GM19324 (cell line): ENCODE data around the gene TMEM215.
"Not testable (repeated sequence)": the region's sequence is repeated elsewhere in the genome, so short reads cannot be mapped to it uniquely, and the experiment has no call there.

ENCODE experiments used
- ATAC-seq: cut with Tn5 transposase; IDR thresholded peaks from one replicate; pipeline ENCODE4 v1.9.1; 2021; ENCODE audit warnings: mild to moderate bottlenecking, moderate library complexity; ENCODE audit not compliant: unreplicated experiment, low FRiP score

TMEM215 gene, protein sequence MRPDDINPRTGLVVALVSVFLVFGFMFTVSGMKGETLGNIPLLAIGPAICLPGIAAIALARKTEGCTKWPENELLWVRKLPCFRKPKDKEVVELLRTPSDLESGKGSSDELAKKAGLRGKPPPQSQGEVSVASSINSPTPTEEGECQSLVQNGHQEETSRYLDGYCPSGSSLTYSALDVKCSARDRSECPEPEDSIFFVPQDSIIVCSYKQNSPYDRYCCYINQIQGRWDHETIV

GRCh38 chr9:32783168-32783891 is at the start of gene TMEM215:
Gene TMEM215 (plus strand): TSS chr9:32783540. CDS start chr9:32784184, 644 bp downstream.
- no peak for ATAC-seq

DNA sequence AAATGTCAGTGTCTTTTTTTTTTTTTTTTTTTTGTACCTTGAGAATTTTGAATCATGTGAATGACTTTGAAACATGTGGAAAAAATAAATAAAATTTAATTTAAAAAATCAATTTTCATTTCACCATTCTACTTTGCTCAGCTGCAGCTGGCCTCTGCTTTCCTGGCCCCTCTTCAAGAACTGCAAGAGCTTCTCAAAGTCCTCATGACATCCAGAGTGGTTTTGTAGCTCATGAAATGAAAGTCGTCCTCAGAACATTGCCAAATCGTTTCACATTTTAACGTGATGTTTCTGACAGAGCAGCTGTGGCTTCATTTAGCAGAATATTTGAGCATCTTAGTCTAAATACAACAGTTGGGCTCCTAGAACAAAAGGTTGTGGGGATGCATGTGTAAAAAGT is 47.9 kb upstream of the TMEM215 start:
- ATAC-seq, result no peak

- ATAC-seq, result no peak
These were observed 46.0 kb upstream of the TMEM215 start for GRCh38 chr9:32737378-32737777.

GRCh38 chr9:32738501-32739172 is 44.7 kb upstream of the TMEM215 start:
- no peak for ATAC-seq

DNA sequence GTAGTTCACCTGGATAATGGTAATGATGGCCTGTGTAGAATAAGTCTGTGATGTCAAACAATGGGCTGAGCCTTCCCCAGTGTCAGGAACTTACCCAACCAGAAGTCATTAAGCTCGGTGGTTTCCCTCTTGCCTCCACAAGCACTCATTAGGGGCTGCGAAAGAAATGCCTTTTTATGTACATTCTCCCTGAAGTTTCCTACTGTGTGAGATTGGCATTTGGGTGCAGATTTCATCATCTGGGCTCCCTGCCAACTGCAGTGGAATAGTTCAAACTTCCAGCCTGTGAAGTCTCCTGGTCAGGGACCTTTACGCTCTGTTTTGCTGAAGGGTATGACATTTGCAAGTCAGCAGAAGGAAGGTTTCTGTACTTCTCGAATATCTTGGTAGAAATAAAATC is 41.6 kb upstream of the TMEM215 start:
- ATAC-seq, result no peak

DNA sequence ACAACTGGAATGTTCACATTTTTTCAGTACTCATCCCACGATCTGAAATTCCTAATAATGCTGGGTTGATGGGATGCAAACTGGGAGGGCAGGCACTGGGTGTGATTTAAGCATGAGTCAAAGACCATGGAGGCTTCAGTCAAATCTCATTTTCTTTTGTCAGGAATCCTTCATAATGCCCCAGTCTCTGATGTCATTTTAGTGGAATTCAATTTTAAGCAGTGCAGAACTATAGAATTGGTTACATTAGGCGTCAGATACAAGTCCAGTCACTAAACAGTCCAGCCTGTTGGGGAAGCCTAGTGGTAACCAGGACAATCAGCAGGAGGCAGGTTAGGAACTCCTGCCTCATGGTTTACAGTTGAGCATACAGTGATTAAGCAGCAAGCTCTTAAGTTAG is 41.0 kb upstream of the TMEM215 start:
- no peak for ATAC-seq

GRCh38 chr9:32748013-32748412 is 35.3 kb upstream of the TMEM215 start:
- ATAC-seq, result no peak

- no peak for ATAC-seq
These were observed 27.6 kb upstream of the TMEM215 start for GRCh38 chr9:32755730-32756129.

DNA sequence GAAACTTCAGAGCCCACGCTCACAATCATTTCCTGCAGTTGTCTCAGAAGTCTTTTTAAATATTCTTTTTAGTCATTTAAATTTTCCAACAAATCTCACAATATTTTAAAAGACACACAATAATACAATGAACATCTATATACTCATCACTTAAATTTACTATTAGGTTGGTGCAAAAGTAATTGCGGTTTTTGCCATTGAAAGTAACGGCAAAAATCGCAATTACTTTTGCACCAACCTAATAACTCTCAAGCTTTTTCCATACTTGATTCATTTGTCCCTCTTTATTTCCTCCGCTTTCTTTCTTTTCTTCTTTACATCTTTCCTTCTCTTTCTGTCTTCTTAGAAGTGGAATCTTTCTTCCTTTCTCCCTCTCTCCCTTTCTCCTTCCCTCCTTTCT is 19.2 kb upstream of the TMEM215 start:
- ATAC-seq, result no peak

DNA sequence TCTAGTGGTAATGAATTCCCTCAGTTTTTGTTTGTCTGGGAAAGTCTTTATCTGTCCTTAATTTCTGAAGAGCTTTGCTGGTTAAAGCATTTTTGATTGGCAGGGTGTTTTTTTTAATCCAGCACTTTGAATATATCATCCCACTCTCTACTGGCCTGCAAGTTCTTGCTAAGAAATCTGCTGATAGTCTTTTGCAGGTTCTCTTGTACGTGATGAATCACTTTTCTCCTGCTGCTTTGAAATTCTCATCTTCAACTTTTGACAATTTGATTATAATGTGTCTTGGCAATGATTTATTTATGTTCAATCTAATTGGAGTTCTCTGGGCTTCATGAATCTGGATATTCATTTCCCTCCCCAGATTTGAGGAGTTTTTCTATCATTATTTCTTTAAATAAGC is 8.1 kb upstream of the TMEM215 start:
- ATAC-seq, result no peak

GRCh38 chr9:32776201-32776600 is 7.1 kb upstream of the TMEM215 start:
- ATAC-seq, result no peak

DNA sequence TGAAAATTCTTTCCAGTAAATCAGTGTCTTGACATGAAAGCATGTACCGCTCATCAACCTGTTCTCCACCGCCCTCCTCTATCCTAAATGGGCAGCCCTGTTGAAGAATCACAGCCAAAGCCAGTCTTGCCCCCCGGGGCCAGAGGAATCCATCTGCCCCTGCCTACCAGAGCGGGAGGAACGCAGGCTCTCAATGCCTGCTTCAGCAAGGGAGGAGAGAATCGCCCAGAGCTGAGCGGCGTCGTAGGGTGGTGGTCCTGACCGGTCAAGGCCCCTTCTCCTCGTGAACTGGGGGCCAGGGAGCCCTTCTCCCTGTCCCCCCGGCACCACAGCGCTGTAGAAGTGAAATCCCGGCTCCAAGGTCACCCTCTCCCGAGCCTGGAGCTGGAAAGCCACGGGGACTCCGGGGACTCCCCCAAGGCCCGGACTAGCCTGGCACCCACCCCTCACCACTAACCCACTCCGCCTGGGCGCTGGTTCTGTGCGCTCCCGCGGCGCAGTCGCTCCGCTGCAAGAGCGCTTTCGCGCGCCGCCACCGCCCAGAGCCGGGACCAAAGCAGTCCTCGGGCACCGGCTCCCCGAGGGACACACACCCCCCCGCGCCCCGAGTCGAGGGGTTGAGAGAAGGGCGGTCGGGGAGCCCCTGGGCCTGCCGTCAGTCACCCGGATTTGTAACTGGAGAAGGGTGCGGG is 718 bp upstream of the TMEM215 start:
- ATAC-seq, result no peak

DNA sequence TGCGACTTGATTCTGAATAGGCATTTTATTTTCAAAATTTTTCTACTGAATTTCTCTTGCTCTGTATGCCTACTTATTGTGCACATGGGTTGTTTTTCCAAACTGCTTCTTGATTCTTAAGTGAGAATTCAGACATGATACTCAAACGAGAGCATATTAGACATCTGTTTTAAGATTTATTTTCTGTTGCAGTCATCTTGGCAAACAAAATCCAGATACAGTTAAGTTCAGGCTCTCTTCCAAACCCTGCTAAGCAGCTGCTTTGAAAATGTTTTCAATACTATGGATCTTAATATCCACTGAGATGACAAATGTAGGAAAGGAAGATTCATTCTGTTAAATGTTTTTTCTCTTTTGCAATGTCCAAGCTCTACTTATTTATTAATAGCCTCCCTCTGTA is 4.5 kb downstream of the TMEM215 start:
- no peak for ATAC-seq

- not testable (repeated sequence) for ATAC-seq
These were observed 12.7 kb downstream of the TMEM215 start for GRCh38 chr9:32796015-32796414.

GRCh38 chr9:32801530-32801929 is 18.2 kb downstream of the TMEM215 start:
- no peak for ATAC-seq

GRCh38 chr9:32807217-32807616 is 23.9 kb downstream of the TMEM215 start:
- no peak for ATAC-seq

DNA sequence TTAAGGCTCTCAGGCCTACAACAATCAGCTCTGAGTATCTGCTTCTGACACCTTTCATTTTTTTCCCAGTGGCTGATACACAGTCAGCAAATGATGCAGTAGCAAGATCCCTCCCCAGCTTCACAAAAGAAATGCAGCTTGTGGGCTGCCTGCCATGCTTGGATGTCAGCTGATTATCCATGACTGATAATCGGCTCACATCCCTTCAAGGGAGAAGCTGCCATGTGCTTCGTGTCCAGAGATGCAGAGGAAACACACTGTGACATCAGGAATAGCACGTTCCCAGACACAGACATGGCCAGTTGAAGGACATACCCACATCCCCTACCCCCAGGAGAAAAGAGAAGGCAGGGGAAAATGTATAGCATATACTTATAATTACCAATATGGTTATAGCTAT is 27.9 kb downstream of the TMEM215 start:
- ATAC-seq, result no peak

DNA sequence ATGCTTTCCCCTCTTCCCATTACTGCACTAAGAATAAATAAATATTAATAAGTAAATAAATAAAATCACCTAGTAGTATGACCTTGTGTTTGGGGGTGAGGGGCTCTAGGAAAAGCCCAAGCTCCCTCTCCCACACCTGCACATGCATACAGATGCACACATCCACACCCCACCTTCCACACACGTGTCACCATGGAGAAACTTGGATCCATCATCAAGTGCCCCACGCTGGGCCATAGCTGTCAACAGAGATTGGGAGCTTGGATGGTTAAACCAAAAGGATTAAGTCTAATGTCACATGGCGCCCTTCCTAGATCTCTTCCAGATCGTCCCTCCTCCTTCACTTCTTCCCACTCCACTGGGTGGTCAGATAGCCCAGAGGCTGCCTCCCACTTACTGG is 37.0 kb downstream of the TMEM215 start:
- no peak for ATAC-seq

DNA sequence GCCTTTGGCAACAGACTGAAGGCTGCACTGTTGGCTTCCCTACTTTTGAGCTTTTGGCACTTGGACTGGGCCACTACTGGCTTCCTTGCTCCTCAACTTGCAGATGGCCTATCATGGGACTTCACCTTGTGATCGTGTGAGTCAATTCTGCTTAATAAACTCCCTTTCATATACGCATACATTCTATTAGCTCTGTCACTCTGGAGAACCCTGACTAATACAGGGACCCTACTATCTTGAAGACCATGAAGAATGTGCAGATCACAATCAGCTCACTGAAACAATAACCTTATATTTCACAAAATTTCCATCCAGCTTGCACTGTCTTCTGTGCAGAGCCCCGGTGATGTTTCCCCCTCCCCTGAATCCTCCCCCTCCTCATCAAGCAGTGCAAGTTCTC is 39.8 kb downstream of the TMEM215 start:
- ATAC-seq, result no peak

DNA sequence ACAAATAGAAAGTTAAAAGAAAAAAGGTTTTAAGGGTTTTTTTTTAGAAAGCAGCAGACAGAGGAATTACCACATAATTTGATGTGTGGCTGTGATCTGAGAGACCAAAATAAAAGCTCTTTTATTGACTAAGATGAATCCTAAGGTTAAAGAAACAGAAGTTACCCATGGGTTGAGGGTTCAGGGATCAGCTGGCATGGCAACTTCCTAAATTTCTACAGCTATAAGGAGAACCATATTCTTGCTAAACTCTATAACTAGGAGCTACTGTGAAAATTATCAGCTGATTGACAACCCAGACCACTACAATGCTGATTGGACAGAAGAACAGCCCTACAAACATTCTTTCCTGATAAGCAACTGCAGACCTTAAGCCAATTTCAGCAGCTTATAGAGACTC is 40.2 kb downstream of the TMEM215 start:
- ATAC-seq, result no peak

DNA sequence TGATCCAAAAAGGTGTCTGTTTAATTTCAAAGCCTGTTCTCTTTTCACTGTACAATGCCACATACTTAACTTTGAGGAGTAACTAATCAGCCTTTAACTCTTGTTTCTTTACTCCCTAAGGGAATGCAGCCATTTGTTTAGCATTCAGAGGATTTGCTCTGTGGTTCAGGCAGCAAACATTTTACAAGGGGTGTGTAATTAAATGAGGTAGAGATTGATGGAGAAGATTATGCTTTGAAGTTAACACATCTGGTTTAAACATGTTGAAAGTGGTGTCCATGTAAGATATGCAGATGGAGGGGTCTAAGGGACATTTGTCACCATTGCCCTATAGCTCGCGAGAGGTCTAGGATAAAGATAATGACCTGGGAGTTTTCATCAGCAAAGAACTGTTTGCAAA is 41.9 kb downstream of the TMEM215 start:
- no peak for ATAC-seq
